MG63 (cell line): ENCODE measurements around the gene OR52W1. TPM values are rescaled to one million over a fixed set of nuclear protein-coding genes. Genes with fewer than 3 reads are reported as not detected.

ENCODE experiments used
- DNase-seq: peaks from one replicate; pipeline ENCODE4 v3.0.0-alpha.2; 2020
- H3K27me3 ChIP-seq: fragments of 250-450 bp; sonication (Bioruptor Pico); 2 replicates; pipeline ENCODE4 v1.5.1; 2020; ENCODE audit warnings: mild to moderate bottlenecking, moderate library complexity
- H3K36me3 ChIP-seq: fragments of 250-450 bp; sonication (Bioruptor Pico); 2 replicates; pipeline ENCODE4 v1.5.1; 2020; ENCODE audit warnings: mild to moderate bottlenecking, moderate library complexity
- H3K4me3 ChIP-seq: fragments of 250-450 bp; sonication (Bioruptor Pico); 2 replicates; pipeline ENCODE4 v1.5.1; 2020; ENCODE audit warnings: mild to moderate bottlenecking, moderate library complexity
- H3K9me3 ChIP-seq: fragments of 250-450 bp; sonication (Bioruptor Pico); 2 replicates; pipeline ENCODE4 v1.5.1; 2020; ENCODE audit warnings: mild to moderate bottlenecking, moderate library complexity
- total RNA-seq: library from RNA; depleted of rRNA; stranded (reverse); fragments of >200 nt; shearing (Covaris generic); gene quantifications from 2 replicates; pipeline ENCODE4 v1.2.3, GENCODE V29; 2014; ENCODE audit warnings: low replicate concordance; rRNA removed

Gene OR52W1
- total RNA-seq = not detected in 2 replicates

- Histone ChIP-seq H3K27me3 (no peaks in the 10 kb centered on the region), H3K4me3 (no peak within 1 kb of the TSS), H3K36me3 (no peaks in the 10 kb centered on the region), H3K9me3 (no peaks in the 10 kb centered on the region)
- no peak for DNase-seq
Measured at GRCh38 chr11:6199174-6199810, at the start of gene OR52W1. OR52W1 (plus strand) TSS chr11:6199224; CDS start chr11:6199224, 0 bp downstream.

- no peaks in the 10 kb centered on the region for H3K9me3 ChIP-seq
- DNase-seq = no peak
- H3K36me3 ChIP-seq = no peaks in the 10 kb centered on the region
- H3K4me3 ChIP-seq = no peak overlapping the region
- H3K27me3 ChIP-seq = no peaks in the 10 kb centered on the region
Measured at GRCh38 chr11:6151117-6151516, 47.9 kb upstream of the OR52W1 start.

- Histone ChIP-seq H3K9me3 (no peaks in the 10 kb centered on the region), H3K4me3 (no peak overlapping the region), H3K36me3 (no peaks in the 10 kb centered on the region), H3K27me3 (no peaks in the 10 kb centered on the region)
- DNase-seq = no peak
Measured at GRCh38 chr11:6152126-6152525, 46.9 kb upstream of the OR52W1 start.

- Histone ChIP-seq H3K4me3 (no peak overlapping the region), H3K36me3 (no peaks in the 10 kb centered on the region), H3K9me3 (no peaks in the 10 kb centered on the region), H3K27me3 (no peaks in the 10 kb centered on the region)
- no peak for DNase-seq
Measured at GRCh38 chr11:6156628-6157359, 42.2 kb upstream of the OR52W1 start.

GRCh38 chr11:6170226-6170625, 28.8 kb upstream of the OR52W1 start, which contains the start of gene OR52B2:
OR52B2 (minus strand) TSS chr11:6170326; CDS start chr11:6170326, 0 bp downstream.
- peaks cover 4% of the 10 kb centered on the region for H3K9me3 ChIP-seq
- DNase-seq = no peak

GRCh38 chr11:6175440-6175839, 23.6 kb upstream of the OR52W1 start:
- H3K4me3 ChIP-seq = no peak overlapping the region
- H3K9me3 ChIP-seq = no peaks in the 10 kb centered on the region
- DNase-seq = no peak
- H3K36me3 ChIP-seq = no peaks in the 10 kb centered on the region
- peaks cover 2% of the 10 kb centered on the region; the same call in 1 of the 2 replicates for H3K27me3 ChIP-seq

More at GRCh38 chr11:6170226-6170625, 28.8 kb upstream of the OR52W1 start, which contains the start of gene OR52B2:
- Histone ChIP-seq H3K4me3 (no peak within 1 kb of the TSS), H3K36me3 (no peaks in the 10 kb centered on the region), H3K27me3 (no peaks in the 10 kb centered on the region; the same call in 1 of the 2 replicates)

GRCh38 chr11:6191742-6192141, 7.3 kb upstream of the OR52W1 start:
- Histone ChIP-seq H3K4me3 (no peak overlapping the region), H3K27me3 (peaks cover 3% of the 10 kb centered on the region), H3K9me3 (no peaks in the 10 kb centered on the region), H3K36me3 (no peaks in the 10 kb centered on the region)
- DNase-seq = no peak

GRCh38 chr11:6194065-6194581, 4.9 kb upstream of the OR52W1 start:
- no peak overlapping the region for H3K4me3 ChIP-seq
- no peak for DNase-seq
- H3K36me3 ChIP-seq = no peaks in the 10 kb centered on the region

GRCh38 chr11:6196396-6196795, 2.6 kb upstream of the OR52W1 start:
- no peak for DNase-seq
- Histone ChIP-seq H3K36me3 (no peaks in the 10 kb centered on the region), H3K4me3 (no peak overlapping the region), H3K27me3 (peaks cover 3% of the 10 kb centered on the region), H3K9me3 (no peaks in the 10 kb centered on the region)

More at GRCh38 chr11:6194065-6194581, 4.9 kb upstream of the OR52W1 start:
- H3K27me3 ChIP-seq = peaks cover 3% of the 10 kb centered on the region
- no peaks in the 10 kb centered on the region for H3K9me3 ChIP-seq

- Histone ChIP-seq H3K27me3 (no peaks in the 10 kb centered on the region; the same call in 1 of the 2 replicates), H3K9me3 (no peaks in the 10 kb centered on the region), H3K4me3 (no peak overlapping the region), H3K36me3 (no peaks in the 10 kb centered on the region)
- DNase-seq = no peak
Measured at GRCh38 chr11:6197466-6198200, 1.4 kb upstream of the OR52W1 start.

- no peak for DNase-seq
- no peaks in the 10 kb centered on the region for H3K9me3 ChIP-seq
- no peaks in the 10 kb centered on the region for H3K36me3 ChIP-seq
- H3K27me3 ChIP-seq = no peaks in the 10 kb centered on the region
- H3K4me3 ChIP-seq = no peak overlapping the region
Measured at GRCh38 chr11:6200975-6201374, 2.0 kb downstream of the OR52W1 start.

GRCh38 chr11:6201481-6201880, 2.5 kb downstream of the OR52W1 start:
- no peak for DNase-seq
- Histone ChIP-seq H3K27me3 (no peaks in the 10 kb centered on the region), H3K36me3 (no peaks in the 10 kb centered on the region), H3K4me3 (no peak overlapping the region), H3K9me3 (no peaks in the 10 kb centered on the region)

GRCh38 chr11:6202041-6202440, 3.0 kb downstream of the OR52W1 start:
- no peaks in the 10 kb centered on the region for H3K9me3 ChIP-seq
- no peaks in the 10 kb centered on the region for H3K27me3 ChIP-seq
- H3K36me3 ChIP-seq = no peaks in the 10 kb centered on the region
- H3K4me3 ChIP-seq = no peak overlapping the region
- DNase-seq = no peak

- no peaks in the 10 kb centered on the region for H3K27me3 ChIP-seq
- no peaks in the 10 kb centered on the region for H3K9me3 ChIP-seq
- no peak overlapping the region for H3K4me3 ChIP-seq
- DNase-seq = no peak
- H3K36me3 ChIP-seq = no peaks in the 10 kb centered on the region
Measured at GRCh38 chr11:6203327-6203726, 4.3 kb downstream of the OR52W1 start.

- H3K9me3 ChIP-seq = no peaks in the 10 kb centered on the region
- H3K36me3 ChIP-seq = no peaks in the 10 kb centered on the region
- no peaks in the 10 kb centered on the region for H3K27me3 ChIP-seq
- DNase-seq = no peak
- no peak overlapping the region for H3K4me3 ChIP-seq
Measured at GRCh38 chr11:6204706-6205105, 5.7 kb downstream of the OR52W1 start.

- H3K4me3 ChIP-seq = no peak within 1 kb of the TSS
- DNase-seq = no peak
- no peaks in the 10 kb centered on the region for H3K36me3 ChIP-seq
- H3K27me3 ChIP-seq = no peaks in the 10 kb centered on the region
- no peaks in the 10 kb centered on the region for H3K9me3 ChIP-seq
Measured at GRCh38 chr11:6205366-6205765, 6.3 kb downstream of the OR52W1 start, which contains the start of gene C11orf42. C11orf42 (plus strand) TSS chr11:6205557; CDS start chr11:6205616, 59 bp downstream.
